CD1c-positive myeloid dendritic cell (primary cell): ENCODE results near the gene CDY2A.
"Not testable (repeated sequence)": the region's sequence is repeated elsewhere in the genome, so short reads cannot be mapped to it uniquely, and the experiment has no call there.

Source experiments
- DNase-seq: peaks from one replicate; pipeline ENCODE4 v3.0.0-alpha.2; 2016; ENCODE audit errors: extremely low spot score

CDY2A gene

GRCh38 chrY:18025487-18025886 is at the start of gene CDY2A:
TSS of gene CDY2A (plus strand) at chrY:18025787. CDS start at chrY:18026115, 328 bp downstream.
- DNase-seq, result not testable (repeated sequence)

- DNase-seq, result not testable (repeated sequence)
These were observed 28.0 kb upstream of the CDY2A start for GRCh38 chrY:17997586-17997985.

DNA sequence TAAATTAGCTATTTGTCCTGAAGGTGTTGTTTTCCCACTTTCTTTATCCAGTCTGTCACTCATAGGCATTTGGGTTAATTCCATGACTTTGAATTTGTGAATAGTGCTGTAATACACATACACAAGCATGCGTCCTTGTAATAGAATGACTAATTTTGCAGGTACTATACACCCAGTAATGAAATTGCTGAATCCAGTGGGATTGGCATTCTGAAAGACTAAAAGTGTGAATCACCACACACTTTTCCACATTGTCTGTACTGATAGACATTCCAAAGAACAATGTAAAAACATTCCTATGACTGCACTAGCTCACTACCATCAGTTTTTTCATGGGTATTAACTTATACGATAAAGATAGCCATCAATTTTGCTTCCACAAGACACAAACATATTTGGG is 27.3 kb upstream of the CDY2A start:
- not testable (repeated sequence) for DNase-seq

GRCh38 chrY:18023897-18024296 is 1.7 kb upstream of the CDY2A start:
- DNase-seq, result not testable (repeated sequence)

GRCh38 chrY:18028845-18029244 is 3.3 kb downstream of the CDY2A start:
- DNase-seq, result not testable (repeated sequence)

DNA sequence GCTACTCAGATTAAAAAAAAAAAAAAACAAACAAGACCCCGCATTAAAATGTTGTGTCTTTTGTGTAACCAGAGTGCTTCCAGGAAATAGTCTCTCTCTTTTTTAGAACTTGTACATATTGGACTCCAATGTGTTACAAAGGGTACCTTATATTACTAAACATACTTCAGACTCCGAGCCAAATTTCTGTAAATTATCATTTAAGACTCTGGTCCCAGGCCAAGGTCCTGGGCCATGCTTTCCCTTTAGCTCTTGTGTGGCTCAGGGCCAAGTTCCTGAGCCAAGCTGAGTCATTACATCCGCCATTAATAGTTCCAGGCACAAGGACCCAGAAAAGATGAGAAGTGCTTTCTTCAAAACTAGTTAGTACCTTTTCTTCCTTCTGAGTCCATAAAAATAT is 4.6 kb downstream of the CDY2A start:
- not testable (repeated sequence) for DNase-seq

GRCh38 chrY:18034100-18034814 is 8.7 kb downstream of the CDY2A start:
- DNase-seq, result not testable (repeated sequence)

GRCh38 chrY:18034864-18035263 is 9.3 kb downstream of the CDY2A start:
- DNase-seq, result not testable (repeated sequence)

GRCh38 chrY:18044990-18045389 is 19.4 kb downstream of the CDY2A start:
- DNase-seq, result not testable (repeated sequence)

DNA sequence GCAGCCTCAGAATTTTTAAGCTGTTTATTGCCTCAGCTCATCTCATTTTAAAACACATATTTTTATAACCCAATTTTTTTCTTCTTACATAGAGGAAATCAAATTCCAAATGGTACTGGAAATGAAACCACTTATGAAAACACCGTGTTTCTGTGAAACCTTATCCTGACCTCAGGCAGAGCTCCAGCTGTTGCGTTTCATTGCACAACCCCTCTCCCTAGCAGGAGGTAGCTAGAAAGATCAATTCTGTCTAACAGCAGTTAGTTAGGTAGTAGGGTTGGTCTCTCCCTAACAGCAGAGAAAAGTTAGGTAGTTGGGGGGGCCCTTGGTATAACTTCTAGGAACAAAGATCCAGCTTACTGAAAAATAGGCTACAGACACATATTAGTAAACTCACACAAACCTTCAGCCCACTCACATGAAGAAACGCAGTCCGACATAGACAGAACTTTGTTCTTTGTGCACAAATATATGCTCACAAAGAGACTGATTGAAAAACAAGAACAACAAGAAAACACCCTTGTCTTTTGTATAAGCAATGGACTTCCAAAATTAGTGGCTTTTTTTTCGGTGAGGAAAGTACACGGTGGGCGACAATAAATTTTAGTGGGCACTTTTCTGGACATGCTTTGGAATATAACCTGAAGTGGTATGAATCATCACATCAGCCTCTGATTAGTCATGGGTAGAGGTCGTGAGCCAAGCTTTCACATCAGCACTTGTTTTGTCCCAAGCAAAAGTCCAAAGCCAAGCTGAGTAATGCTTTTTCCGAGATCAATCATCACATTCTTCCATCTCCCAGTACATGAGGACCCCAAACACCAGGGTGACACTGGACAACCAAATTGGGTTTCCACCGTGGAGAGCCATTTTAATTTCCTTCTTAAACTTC is 22.8 kb downstream of the CDY2A start:
- DNase-seq, result not testable (repeated sequence)

DNA sequence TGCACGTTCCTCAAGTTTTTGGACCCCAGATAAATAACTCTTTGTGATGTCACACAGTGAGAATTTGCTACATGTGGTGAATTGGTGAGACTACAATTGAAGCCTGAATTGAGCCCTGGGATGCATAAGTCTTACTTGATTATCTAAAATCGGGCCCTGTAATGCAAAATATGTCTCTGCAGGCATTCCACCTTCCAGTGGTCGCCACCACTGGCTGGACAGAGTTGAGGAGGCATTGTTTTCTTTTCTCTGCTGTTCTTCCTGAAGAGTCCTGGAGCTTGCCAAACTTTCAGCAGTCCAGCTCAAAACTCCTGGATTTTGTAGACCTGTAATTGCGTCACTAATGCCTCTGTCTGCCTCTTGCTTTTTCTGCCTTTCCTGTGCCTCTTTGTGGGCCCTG is 23.5 kb downstream of the CDY2A start:
- not testable (repeated sequence) for DNase-seq

DNA sequence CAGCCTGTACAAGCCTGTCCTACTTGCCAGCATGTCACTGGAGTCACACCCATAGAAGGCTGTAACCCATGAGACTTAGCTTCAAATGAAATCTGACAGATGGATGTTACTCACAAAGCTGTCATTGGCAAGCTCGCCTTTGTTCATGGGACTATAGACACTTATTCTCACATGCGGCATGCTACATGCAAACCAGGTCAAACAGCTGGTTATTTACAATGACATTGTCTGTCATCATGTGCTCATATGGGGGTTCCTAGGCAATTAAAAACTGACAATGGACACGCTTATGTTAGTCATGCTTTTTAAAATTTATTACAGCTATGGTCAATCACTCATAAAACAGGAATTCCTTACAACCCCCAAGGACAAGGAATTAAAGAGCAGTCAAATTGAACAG is 30.9 kb downstream of the CDY2A start:
- not testable (repeated sequence) for DNase-seq

- not testable (repeated sequence) for DNase-seq
These were observed 47.9 kb downstream of the CDY2A start for GRCh38 chrY:18073464-18073863.
